Aorta (tissue), 5 donors: Measurements from ENCODE around the gene ARRB2. TPM values are rescaled to one million over a fixed set of nuclear protein-coding genes. Genes with fewer than 3 reads are reported as not detected.

Source experiments
- ATAC-seq: fragments of 200-7000 bp; cut with Tn5 transposase; one replicate; pipeline ENCODE4 v1.9.1; 2022; ENCODE audit warnings: moderate library complexity; ENCODE audit not compliant: low FRiP score
- DNase-seq, 2 donors: peaks; one replicate each; pipeline ENCODE4 v3.0.0-alpha.2; 2020
- H3K27ac ChIP-seq, 2 donors: one replicate each; pipeline ENCODE4 v1.5.1; 2013; ENCODE audit warnings: low read length in 2 of 2, mild to moderate bottlenecking in 2 of 2, moderate library complexity in 2 of 2, control low read depth in 1 of 2, inconsistent platforms in 1 of 2, low read depth in 1 of 2
- H3K27me3 ChIP-seq, 2 donors: one replicate each; pipeline ENCODE4 v1.6.1; 2013; ENCODE audit warnings: control low read depth in 1 of 2, low read length in 1 of 2, mild to moderate bottlenecking in 1 of 2, moderate library complexity in 1 of 2; ENCODE audit not compliant: insufficient read depth in 2 of 2, control insufficient read depth in 1 of 2
- H3K36me3 ChIP-seq, 2 donors: one replicate each; pipeline ENCODE4 v1.6.1; 2013; ENCODE audit warnings: control low read depth in 1 of 2, low read length in 1 of 2, mild to moderate bottlenecking in 1 of 2; ENCODE audit not compliant: insufficient read depth in 2 of 2, control insufficient read depth in 1 of 2
- H3K4me1 ChIP-seq, 2 donors: one replicate each; pipeline ENCODE4 v1.6.1; 2013; ENCODE audit warnings: low read length in 2 of 2, control low read depth in 1 of 2, mild to moderate bottlenecking in 1 of 2, moderate library complexity in 1 of 2; ENCODE audit not compliant: insufficient read depth in 2 of 2, control insufficient read depth in 1 of 2
- H3K4me3 ChIP-seq, 2 donors: one replicate each; pipeline ENCODE4 v1.5.1; 2013; ENCODE audit warnings: low read length in 2 of 2, control low read depth in 1 of 2, mild to moderate bottlenecking in 1 of 2
- H3K9me3 ChIP-seq: one replicate; pipeline ENCODE4 v1.6.1; 2013; ENCODE audit warnings: mild to moderate bottlenecking, low read length; ENCODE audit not compliant: control insufficient read depth
- WGBS, 2 donors: extraction: QIAGEN DNeasy Blood & Tissue Kit; methylation state at CpG; one replicate each; pipeline ENCODE4 v1.1.7; 2013; 5-methylcytosine and 5-hydroxymethylcytosine counted together
- intact Hi-C, 2 donors: fragments of 100-400 bp; cut with DNase I; formaldehyde crosslinking; loops; one replicate each; pipeline versions ENCODE4 v1.14.2 to v1.15.0; 2022
- long read RNA-seq, 2 donors: library from polyadenylated mRNA; unstranded; transcript quantifications; one replicate each; pipeline ENCODE4 v2.0.0, GENCODE V29; 2020 to 2021
- polyA plus RNA-seq, 2 donors: library from polyadenylated mRNA; stranded (reverse); fragments of 200-250 nt; gene quantifications; one replicate each; pipeline ENCODE4 v1.2.3, GENCODE V29; 2013
- total RNA-seq, 2 donors: library from RNA; stranded (reverse); fragmentation: NEBNext Ultra II Directional; extraction: Animal tissue kit (Norgen Biotek cat#: 25700); gene quantifications; one replicate each; pipeline ENCODE4 v1.2.1, GENCODE V29; 2021
- donor health status: healthy with polysubstance abuse.
- donor health status: Bipolar disorder and iron deficiency.
- donor health status: DM: no; HTN: no; CAD: no.
- donor health status: DM: no; HTN: no; CAD: no.
- donor health status: DM: yes; HTN: yes; CAD: no.

ARRB2 gene
- total RNA-seq: 100 to 1,000 TPM in 1 of 2 donors, 10 to 100 TPM in 1; 71.8 to 119 TPM
- polyA plus RNA-seq: 10 to 100 TPM; 23.2 to 55.2 TPM
- long read RNA-seq, donor 1, transcript ARRB2-201 (15 exons, 1,895 nt): minor isoform, 17 of 66 reads
- long read RNA-seq, donor 1, transcript ARRB2-216 (14 exons, 1,348 nt): major isoform, 31 of 66 reads
- long read RNA-seq, donor 1, partial matches to known transcripts: 7 of 66 reads
- long read RNA-seq, donor 1, other reads (novel, unspliced or antisense): 11 of 66 reads
- long read RNA-seq, donor 2, transcript ARRB2-201 (15 exons, 1,895 nt): minor isoform, 7 of 39 reads
- long read RNA-seq, donor 2, transcript ARRB2-216 (14 exons, 1,348 nt): major isoform, 11 of 39 reads
- long read RNA-seq, donor 2, partial matches to known transcripts: 5 of 39 reads
- long read RNA-seq, donor 2, other reads (novel, unspliced or antisense): 16 of 39 reads

GRCh38 chr17:4709794-4710692 lies at the start of gene ARRB2:
TSS of gene ARRB2 (plus strand) at chr17:4710632. CDS start at chr17:4710722, 90 bp downstream.
- ATAC-seq: peak; percentile 98
- intact Hi-C loops: loop anchor here in 1 of 2 donors (2.0 to 5.0 kb wide), 4 partner anchors 21 to 192 kb away; partner anchors contain the start of genes CHRNE, MED11 and PSMB6
- WGBS, 2 donors: 0 to 1% methylated on average over 55 to 67 of the region's 67 CpGs

GRCh38 chr17:4663711-4664110 lies 46.7 kb upstream of the ARRB2 start:
- H3K4me3 ChIP-seq: no peak overlapping the region
- H3K9me3 ChIP-seq: no peaks in the 10 kb centered on the region
- intact Hi-C loops: no loop called here
- no peaks in the 10 kb centered on the region for H3K36me3 ChIP-seq
- 76 to 80% methylated on average over 8 of the region's 8 CpGs for WGBS, 2 donors
- no peak for ATAC-seq
- H3K27me3 ChIP-seq: no peaks in the 10 kb centered on the region
- no peak for DNase-seq
- H3K27ac ChIP-seq: no peak overlapping the region
- no peaks in the 10 kb centered on the region for H3K4me1 ChIP-seq

More at GRCh38 chr17:4709794-4710692, at the start of gene ARRB2:
- peak within 1 kb of the TSS in 1 of 2 donors; percentile 46 for H3K27ac ChIP-seq
- DNase-seq: peak; percentile 99
- no peaks in the 10 kb centered on the region for H3K36me3 ChIP-seq
- H3K4me1 ChIP-seq: no peaks in the 10 kb centered on the region
- H3K27me3 ChIP-seq: no peaks in the 10 kb centered on the region
- no peaks in the 10 kb centered on the region for H3K9me3 ChIP-seq
- peak within 1 kb of the TSS; percentile 60 for H3K4me3 ChIP-seq

- H3K4me1 ChIP-seq: no peaks in the 10 kb centered on the region
- no peaks in the 10 kb centered on the region for H3K9me3 ChIP-seq
- DNase-seq (no peak), ATAC-seq (no peak)
- H3K27me3 ChIP-seq: no peaks in the 10 kb centered on the region
- intact Hi-C loops: no loop called here
- H3K27ac ChIP-seq: no peak overlapping the region
- WGBS, 2 donors: 81 to 82% methylated on average over 9 of the region's 9 CpGs
- no peak overlapping the region for H3K4me3 ChIP-seq
- H3K36me3 ChIP-seq: no peaks in the 10 kb centered on the region
Measured at GRCh38 chr17:4664230-4664629, 46.2 kb upstream of the ARRB2 start.

GRCh38 chr17:4665027-4665426 lies 45.4 kb upstream of the ARRB2 start:
- ATAC-seq: no peak
- no peak for DNase-seq
- Histone ChIP-seq H3K27ac (no peak overlapping the region), H3K4me3 (no peak overlapping the region), H3K36me3 (no peaks in the 10 kb centered on the region), H3K4me1 (no peaks in the 10 kb centered on the region), H3K9me3 (no peaks in the 10 kb centered on the region), H3K27me3 (no peaks in the 10 kb centered on the region)
- WGBS, 2 donors: 20 to 28% methylated on average over 9 of the region's 9 CpGs
- intact Hi-C loops: no loop called here

- Histone ChIP-seq H3K27me3 (no peaks in the 10 kb centered on the region), H3K4me3 (no peak overlapping the region), H3K36me3 (peaks cover 0 to under 1% of the 10 kb centered on the region in 2 donors), H3K9me3 (no peaks in the 10 kb centered on the region), H3K27ac (no peak overlapping the region), H3K4me1 (no peaks in the 10 kb centered on the region)
- no peak for ATAC-seq
- WGBS, 2 donors: 65 to 70% methylated on average over 5 of the region's 5 CpGs
- intact Hi-C loops: no loop called here
- no peak for DNase-seq
Measured at GRCh38 chr17:4666296-4666695, 44.1 kb upstream of the ARRB2 start.

GRCh38 chr17:4667166-4667565 lies 43.3 kb upstream of the ARRB2 start:
- ATAC-seq (no peak), DNase-seq (no peak)
- no peak overlapping the region for H3K4me3 ChIP-seq
- H3K27ac ChIP-seq: no peak overlapping the region
- peaks cover 0 to 5% of the 10 kb centered on the region in 2 donors for H3K36me3 ChIP-seq
- no peaks in the 10 kb centered on the region for H3K9me3 ChIP-seq
- intact Hi-C loops: no loop called here
- H3K27me3 ChIP-seq: no peaks in the 10 kb centered on the region
- 52 to 56% methylated on average over 4 of the region's 4 CpGs for WGBS, 2 donors
- no peaks in the 10 kb centered on the region for H3K4me1 ChIP-seq

- peaks cover 4 to 9% of the 10 kb centered on the region in 2 donors for H3K36me3 ChIP-seq
- DNase-seq (no peak), ATAC-seq (no peak)
- H3K27ac ChIP-seq: no peak overlapping the region
- intact Hi-C loops: no loop called here
- 90 to 93% methylated on average over 9 of the region's 9 CpGs for WGBS, 2 donors
- H3K4me1 ChIP-seq: no peaks in the 10 kb centered on the region
- no peaks in the 10 kb centered on the region for H3K9me3 ChIP-seq
- no peak overlapping the region for H3K4me3 ChIP-seq
- no peaks in the 10 kb centered on the region for H3K27me3 ChIP-seq
Measured at GRCh38 chr17:4672055-4672630, 38.3 kb upstream of the ARRB2 start.

GRCh38 chr17:4672751-4673150 lies 37.7 kb upstream of the ARRB2 start:
- 83 to 87% methylated on average over 8 of the region's 8 CpGs for WGBS, 2 donors
- intact Hi-C loops: no loop called here

More at GRCh38 chr17:4672751-4673150, 37.7 kb upstream of the ARRB2 start:
- no peaks in the 10 kb centered on the region for H3K4me1 ChIP-seq
- H3K27me3 ChIP-seq: no peaks in the 10 kb centered on the region
- DNase-seq (no peak), ATAC-seq (peak; percentile 20)
- no peak overlapping the region for H3K27ac ChIP-seq
- no peak overlapping the region for H3K4me3 ChIP-seq
- peaks cover 4 to 9% of the 10 kb centered on the region in 2 donors for H3K36me3 ChIP-seq
- no peaks in the 10 kb centered on the region for H3K9me3 ChIP-seq
